ENCODE measurements around the gene CDCA8. TPM values are rescaled to one million over a fixed set of nuclear protein-coding genes. Genes with fewer than 3 reads are reported as not detected.

Gene CDCA8
- total and polyA plus RNA-seq, 2 of the 4 experiments (the other 2 are of a cell fraction) = 5.9 to 25.7 TPM

DNA sequence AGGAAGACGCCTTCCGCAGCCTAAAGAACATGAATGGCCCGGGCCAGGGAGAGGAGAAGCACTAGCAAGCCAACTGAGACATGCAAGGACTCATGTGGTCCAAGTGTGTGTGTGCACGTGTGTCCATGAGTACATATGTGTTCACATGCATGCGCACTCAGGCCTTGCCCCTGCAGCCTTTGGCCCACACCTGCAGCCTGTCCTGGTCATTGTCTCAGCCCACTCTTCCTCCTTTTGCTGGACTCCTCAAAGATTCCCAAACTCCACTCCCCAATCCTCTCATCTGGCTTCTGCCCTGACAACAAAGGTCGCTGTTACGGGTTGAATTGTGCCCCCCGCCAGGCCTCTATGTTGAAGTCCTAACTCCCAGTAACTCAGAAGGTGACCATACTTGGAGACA lies 21.9 kb downstream of the CDCA8 start:
- no peak overlapping the region for H3K23ac ChIP-seq (ENCODE audit: low read depth, low read length)
- ChIA-PET CTCF (no interaction called here), POLR2A (ENCODE audit: unreplicated experiment) (no interaction called here)
- H3K4me3 ChIP-seq (ENCODE audit: insufficient read depth, low read depth, low read length) = no peak overlapping the region
- no peak overlapping the region for H2AK5ac ChIP-seq (ENCODE audit: low read depth, low read length)
- H3K27ac ChIP-seq (ENCODE audit: insufficient read depth, low read length) = no peak overlapping the region
- no peaks in the 10 kb centered on the region for H3K79me1 ChIP-seq (ENCODE audit: low read depth in 1 of 2, low read length in 2 of 2)
- no peak overlapping the region for H4K8ac ChIP-seq (ENCODE audit: low read depth in 2 of 2, low read length in 2 of 2)
- no peak for DNase-seq
- H3K27me3 ChIP-seq (ENCODE audit: control insufficient read depth, insufficient read depth, low read length) = peaks cover 8% of the 10 kb centered on the region; the same call in 1 of the 2 replicates
- H4K91ac ChIP-seq (ENCODE audit: insufficient read depth, low read depth, low read length) = no peak overlapping the region
- no peaks in the 10 kb centered on the region for H3K4me1 ChIP-seq (ENCODE audit: control insufficient read depth, insufficient read depth, low read length)
- no peak overlapping the region for H2BK15ac ChIP-seq (ENCODE audit: low read depth, low read length)
- peaks cover 3% of the 10 kb centered on the region for H3K36me3 ChIP-seq (ENCODE audit: control insufficient read depth, insufficient read depth, low read length)
- TF ChIP-seq, protein P1, sequence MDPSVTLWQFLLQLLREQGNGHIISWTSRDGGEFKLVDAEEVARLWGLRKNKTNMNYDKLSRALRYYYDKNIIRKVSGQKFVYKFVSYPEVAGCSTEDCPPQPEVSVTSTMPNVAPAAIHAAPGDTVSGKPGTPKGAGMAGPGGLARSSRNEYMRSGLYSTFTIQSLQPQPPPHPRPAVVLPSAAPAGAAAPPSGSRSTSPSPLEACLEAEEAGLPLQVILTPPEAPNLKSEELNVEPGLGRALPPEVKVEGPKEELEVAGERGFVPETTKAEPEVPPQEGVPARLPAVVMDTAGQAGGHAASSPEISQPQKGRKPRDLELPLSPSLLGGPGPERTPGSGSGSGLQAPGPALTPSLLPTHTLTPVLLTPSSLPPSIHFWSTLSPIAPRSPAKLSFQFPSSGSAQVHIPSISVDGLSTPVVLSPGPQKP (IDR thresholded peaks at IDR 0.05; ENCODE audit: borderline replicate concordance, low read depth, low read length) = no peak
- TF ChIP-seq NFE2L2 (IDR thresholded peaks at IDR 0.05; ENCODE audit: low read depth, low read length) (no peak), RCOR1 (IDR thresholded peaks at IDR 0.05; ENCODE audit: insufficient replicate concordance, low read length) (no peak), BHLHE40 (IDR thresholded peaks at IDR 0.05; ENCODE audit: low read depth, low read length) (no peak), CEBPB (IDR thresholded peaks at IDR 0.05; ENCODE audit: low read depth, low read length) (no peak), MAFK (IDR thresholded peaks at IDR 0.05; ENCODE audit: low read depth, low read length) (no peak), RAD21 (IDR thresholded peaks at IDR 0.05; ENCODE audit: low read length) (no peak), POLR2A (IDR thresholded peaks at IDR 0.05; ENCODE audit: low read depth, low read length) (no peak), RFX5 (IDR thresholded peaks at IDR 0.05; ENCODE audit: low read depth, low read length) (no peak)
- TF ChIP-seq, protein P2, sequence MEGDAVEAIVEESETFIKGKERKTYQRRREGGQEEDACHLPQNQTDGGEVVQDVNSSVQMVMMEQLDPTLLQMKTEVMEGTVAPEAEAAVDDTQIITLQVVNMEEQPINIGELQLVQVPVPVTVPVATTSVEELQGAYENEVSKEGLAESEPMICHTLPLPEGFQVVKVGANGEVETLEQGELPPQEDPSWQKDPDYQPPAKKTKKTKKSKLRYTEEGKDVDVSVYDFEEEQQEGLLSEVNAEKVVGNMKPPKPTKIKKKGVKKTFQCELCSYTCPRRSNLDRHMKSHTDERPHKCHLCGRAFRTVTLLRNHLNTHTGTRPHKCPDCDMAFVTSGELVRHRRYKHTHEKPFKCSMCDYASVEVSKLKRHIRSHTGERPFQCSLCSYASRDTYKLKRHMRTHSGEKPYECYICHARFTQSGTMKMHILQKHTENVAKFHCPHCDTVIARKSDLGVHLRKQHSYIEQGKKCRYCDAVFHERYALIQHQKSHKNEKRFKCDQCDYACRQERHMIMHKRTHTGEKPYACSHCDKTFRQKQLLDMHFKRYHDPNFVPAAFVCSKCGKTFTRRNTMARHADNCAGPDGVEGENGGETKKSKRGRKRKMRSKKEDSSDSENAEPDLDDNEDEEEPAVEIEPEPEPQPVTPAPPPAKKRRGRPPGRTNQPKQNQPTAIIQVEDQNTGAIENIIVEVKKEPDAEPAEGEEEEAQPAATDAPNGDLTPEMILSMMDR (conservative IDR thresholded peaks at IDR 0.05; ENCODE audit: low read depth, low read length) = no peak
- TF ChIP-seq, protein P3, sequence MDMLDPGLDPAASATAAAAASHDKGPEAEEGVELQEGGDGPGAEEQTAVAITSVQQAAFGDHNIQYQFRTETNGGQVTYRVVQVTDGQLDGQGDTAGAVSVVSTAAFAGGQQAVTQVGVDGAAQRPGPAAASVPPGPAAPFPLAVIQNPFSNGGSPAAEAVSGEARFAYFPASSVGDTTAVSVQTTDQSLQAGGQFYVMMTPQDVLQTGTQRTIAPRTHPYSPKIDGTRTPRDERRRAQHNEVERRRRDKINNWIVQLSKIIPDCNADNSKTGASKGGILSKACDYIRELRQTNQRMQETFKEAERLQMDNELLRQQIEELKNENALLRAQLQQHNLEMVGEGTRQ (IDR thresholded peaks at IDR 0.05; ENCODE audit: low read depth, low read length) = no peak
- no peak overlapping the region for H2BK120ac ChIP-seq (ENCODE audit: low read depth, low read length)
- H2BK5ac ChIP-seq (ENCODE audit: low read depth, low read length, poor library complexity, severe bottlenecking) = no peak overlapping the region
- no peak overlapping the region for H3K4ac ChIP-seq (ENCODE audit: low read depth, low read length)
- no peak overlapping the region for H4K5ac ChIP-seq (ENCODE audit: low read depth, low read length)
- no peaks in the 10 kb centered on the region; the same call in 1 of the 2 replicates for H3K9me1 ChIP-seq (ENCODE audit: insufficient read depth, low read length)
- H3K18ac ChIP-seq (ENCODE audit: low read depth, low read length) = no peak overlapping the region
- intact Hi-C loops (cut with micrococcal nuclease) (no loop called here), in situ Hi-C loops (cut with MboI; ENCODE audit: low sequenced_read_pairs) (no loop called here), dilution Hi-C loops (cut with HindIII; ENCODE audit: low sequenced_read_pairs, unreplicated experiment) (no loop called here)
- no TSS peak for BruUV-seq (replicated peaks)
- ATAC-seq (ENCODE audit: low read depth) = no peak
- H2AK9ac ChIP-seq (replicated peaks; ENCODE audit: low read depth, low read length, poor library complexity) = no peak overlapping the region
- no peak overlapping the region for H3K14ac ChIP-seq (replicated peaks; ENCODE audit: low read depth, low read length)
- H3K56ac ChIP-seq (ENCODE audit: extremely low read depth, insufficient read depth, low read length) = no peak overlapping the region
- H2AFZ ChIP-seq (replicated peaks; ENCODE audit: low read length, poor library complexity) = no peak overlapping the region
- no peaks in the 10 kb centered on the region; the same call in 1 of the 2 replicates for H4K20me1 ChIP-seq (ENCODE audit: insufficient read depth, low read length)
- no peak overlapping the region for H3K4me2 ChIP-seq (ENCODE audit: low read depth, low read length)
- WGBS, 2 experiments (ENCODE audit: extremely low coverage in 2 of 2, insufficient read length in 1 of 2) = 67% methylated on average over 1 of the region's 8 CpGs; no CpG with 5 or more reads in 1 of the 2 experiments
- H2BK20ac ChIP-seq (ENCODE audit: low read depth, low read length) = no peak overlapping the region
- no peak overlapping the region for H3K9ac ChIP-seq (ENCODE audit: low read depth, low read length)
- H3K9me3 ChIP-seq (ENCODE audit: control insufficient read depth, insufficient read depth, low read length) = no peaks in the 10 kb centered on the region

Data from IMR-90 (cell line).